ENCODE measurements around the gene ERFL. TPM values are rescaled to one million over a fixed set of nuclear protein-coding genes. Genes with fewer than 3 reads are reported as not detected.

Gene ERFL
- total RNA-seq, 1 donor from 2014 or later = 0.49 TPM

- DNase-seq (ENCODE audit: extremely low spot score in 2 of 2) = no peak
- no peaks in the 10 kb centered on the region for H3K9me3 ChIP-seq
- H3K27ac ChIP-seq = no peak overlapping the region
- H3K36me3 ChIP-seq = peaks cover 0 to 27% of the 10 kb centered on the region in 2 donors
- no peaks in the 10 kb centered on the region for H3K27me3 ChIP-seq
- TF ChIP-seq POLR2A (IDR thresholded peaks at IDR 0.05) = no peak
- TF ChIP-seq POLR2AphosphoS5 (IDR thresholded peaks at IDR 0.05; ENCODE audit: insufficient read depth in 1 of 2, low read depth in 1 of 2) = no peak
- no peak for TF ChIP-seq CTCF (IDR thresholded peaks at IDR 0.05)
- peaks cover 10% of the 10 kb centered on the region for H3K4me1 ChIP-seq
- intact Hi-C loops (cut with DNase I) = no loop called here
- no peak overlapping the region for H3K4me3 ChIP-seq
Measured at GRCh38 chr19:41908724-41909464, 19.4 kb downstream of the ERFL start.

- Histone ChIP-seq H3K36me3 (peaks cover 0 to 35% of the 10 kb centered on the region in 2 donors), H3K4me3 (no peak overlapping the region), H3K27ac (no peak overlapping the region), H3K27me3 (no peaks in the 10 kb centered on the region), H3K9me3 (no peaks in the 10 kb centered on the region), H3K4me1 (peaks cover 5% of the 10 kb centered on the region)
- TF ChIP-seq POLR2A (IDR thresholded peaks at IDR 0.05) = no peak
- intact Hi-C loops (cut with DNase I) = no loop called here
- DNase-seq (ENCODE audit: extremely low spot score in 2 of 2) = no peak
Measured at GRCh38 chr19:41907994-41908615, 20.1 kb downstream of the ERFL start.

GRCh38 chr19:41906916-41907680 lies 21.2 kb downstream of the ERFL start:
- Histone ChIP-seq H3K36me3 (peaks cover 0 to 45% of the 10 kb centered on the region in 2 donors), H3K27ac (no peak overlapping the region), H3K4me3 (no peak overlapping the region), H3K27me3 (no peaks in the 10 kb centered on the region), H3K9me3 (no peaks in the 10 kb centered on the region), H3K4me1 (no peaks in the 10 kb centered on the region)
- intact Hi-C loops (cut with DNase I) = no loop called here
- DNase-seq (ENCODE audit: extremely low spot score in 2 of 2) = no peak
- TF ChIP-seq POLR2AphosphoS5 (IDR thresholded peaks at IDR 0.05; ENCODE audit: insufficient read depth in 1 of 2, low read depth in 1 of 2) = no peak
- no peak for TF ChIP-seq POLR2A (IDR thresholded peaks at IDR 0.05)
- no peak for TF ChIP-seq CTCF (IDR thresholded peaks at IDR 0.05)

- DNase-seq (ENCODE audit: extremely low spot score in 2 of 2) = no peak
- TF ChIP-seq CTCF (IDR thresholded peaks at IDR 0.05) (no peak), POLR2AphosphoS5 (IDR thresholded peaks at IDR 0.05; ENCODE audit: insufficient read depth in 1 of 2, low read depth in 1 of 2) (no peak), POLR2A (IDR thresholded peaks at IDR 0.05) (no peak)
- Histone ChIP-seq H3K4me3 (no peak overlapping the region), H3K27ac (no peak overlapping the region), H3K4me1 (no peaks in the 10 kb centered on the region), H3K9me3 (no peaks in the 10 kb centered on the region), H3K27me3 (no peaks in the 10 kb centered on the region), H3K36me3 (peaks cover 0 to 53% of the 10 kb centered on the region in 2 donors)
- intact Hi-C loops (cut with DNase I) = no loop called here
Measured at GRCh38 chr19:41906271-41906670, 22.0 kb downstream of the ERFL start.

- intact Hi-C loops (cut with DNase I) = no loop called here
- TF ChIP-seq CTCF (IDR thresholded peaks at IDR 0.05) = no peak
- TF ChIP-seq POLR2A (IDR thresholded peaks at IDR 0.05) = no peak
- no peaks in the 10 kb centered on the region for H3K4me1 ChIP-seq
- no peak overlapping the region for H3K4me3 ChIP-seq
- no peaks in the 10 kb centered on the region for H3K9me3 ChIP-seq
- no peak overlapping the region for H3K27ac ChIP-seq
- H3K27me3 ChIP-seq = no peaks in the 10 kb centered on the region
- H3K36me3 ChIP-seq = peaks cover 0 to 60% of the 10 kb centered on the region in 2 donors
- no peak for DNase-seq (ENCODE audit: extremely low spot score in 2 of 2)
Measured at GRCh38 chr19:41905273-41906002, 22.8 kb downstream of the ERFL start.
